ENCODE results near the gene SRGAP2C.
"Not testable (repeated sequence)": the region's sequence is repeated elsewhere in the genome, so short reads cannot be mapped to it uniquely, and the experiment has no call there.

Gene SRGAP2C

DNA sequence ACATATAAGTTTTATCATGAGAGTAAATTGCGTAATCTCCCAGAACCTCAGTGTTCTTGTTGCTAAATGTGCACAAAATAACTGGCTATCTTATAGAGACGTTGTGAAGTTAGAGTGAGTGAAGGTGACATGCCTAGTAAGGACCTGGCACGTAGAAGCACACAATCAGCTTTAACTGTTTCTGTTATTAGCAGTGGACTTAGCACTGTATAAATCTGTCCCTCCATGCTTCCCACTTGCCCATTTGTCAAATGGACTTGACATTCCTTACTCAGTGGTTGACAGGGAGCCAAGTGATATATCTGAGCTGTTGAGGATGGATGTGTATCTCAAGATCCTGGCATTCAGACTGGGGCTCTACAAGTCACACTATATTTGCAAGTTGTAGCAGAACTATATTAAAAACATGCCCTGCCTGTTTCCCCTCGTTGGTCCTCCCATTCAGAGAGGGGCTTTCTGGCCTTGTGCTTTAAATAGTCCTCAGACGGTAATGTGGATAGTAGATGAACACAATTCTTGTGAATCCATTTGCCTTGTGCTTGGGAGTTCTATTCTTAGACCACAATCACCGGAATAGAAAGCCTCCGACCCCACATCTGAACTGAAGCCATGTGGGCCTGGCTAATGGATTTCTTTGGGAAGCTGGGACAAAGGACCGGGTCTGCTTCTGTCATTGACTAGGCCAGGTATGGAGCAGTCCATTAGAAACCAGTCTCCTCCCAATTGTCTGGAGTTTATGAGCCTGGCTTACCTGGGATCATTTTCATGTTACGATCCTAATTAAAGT is 43.0 kb downstream of the SRGAP2C start:
- DNase-seq (ENCODE audit: low read depth): not testable (repeated sequence)

DNA sequence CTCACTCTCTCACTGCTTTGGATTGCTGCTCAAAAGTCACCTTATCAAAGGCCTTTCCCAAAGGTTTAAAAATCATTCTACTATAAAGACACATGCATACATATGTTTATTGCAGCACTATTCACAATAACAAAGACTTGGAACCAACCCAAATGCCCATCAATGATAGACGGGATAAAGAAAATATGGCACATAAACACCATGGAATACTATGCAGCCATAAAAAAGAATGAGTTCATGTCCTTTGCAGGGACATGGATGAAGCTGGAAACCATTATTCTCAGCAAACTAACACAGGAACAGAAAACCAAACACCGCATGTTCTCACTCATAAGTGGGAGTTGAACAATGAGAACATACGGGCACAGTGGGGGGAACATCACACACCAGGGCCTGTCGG is 45.9 kb downstream of the SRGAP2C start:
- DNase-seq (ENCODE audit: low read depth): not testable (repeated sequence)

DNA sequence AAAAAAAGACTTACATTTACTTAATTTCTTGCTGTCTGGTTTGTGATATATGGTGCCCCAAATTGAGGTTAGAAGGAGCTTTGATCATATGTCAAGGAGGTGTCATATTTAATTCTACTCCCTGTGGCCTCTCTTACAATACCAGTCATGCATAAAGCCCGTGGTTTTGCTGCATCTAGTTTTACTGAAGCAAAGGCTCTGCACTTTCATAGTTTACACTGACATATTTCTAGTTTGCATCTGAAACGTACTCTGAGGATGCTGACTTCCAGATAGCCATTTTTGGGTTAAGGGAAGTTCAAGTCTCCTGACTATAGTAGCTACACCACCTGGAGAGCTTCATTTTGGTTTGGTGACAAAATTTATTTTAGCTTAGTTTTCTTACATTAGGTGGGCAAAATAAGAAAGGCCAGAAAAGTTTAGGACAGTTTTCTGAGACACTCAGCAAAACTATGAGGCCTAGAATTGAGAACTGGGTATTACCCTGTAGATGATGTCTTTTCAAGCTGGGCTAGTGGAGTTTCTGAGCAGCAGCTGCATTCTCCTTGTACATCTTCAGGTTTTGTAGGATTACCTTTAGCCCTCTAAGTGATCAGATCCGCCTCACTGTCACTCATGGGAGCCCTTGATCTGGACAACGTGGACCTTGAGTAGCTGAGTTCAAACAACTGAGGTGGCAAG is 47.8 kb downstream of the SRGAP2C start:
- DNase-seq (ENCODE audit: low read depth): not testable (repeated sequence)

DNA sequence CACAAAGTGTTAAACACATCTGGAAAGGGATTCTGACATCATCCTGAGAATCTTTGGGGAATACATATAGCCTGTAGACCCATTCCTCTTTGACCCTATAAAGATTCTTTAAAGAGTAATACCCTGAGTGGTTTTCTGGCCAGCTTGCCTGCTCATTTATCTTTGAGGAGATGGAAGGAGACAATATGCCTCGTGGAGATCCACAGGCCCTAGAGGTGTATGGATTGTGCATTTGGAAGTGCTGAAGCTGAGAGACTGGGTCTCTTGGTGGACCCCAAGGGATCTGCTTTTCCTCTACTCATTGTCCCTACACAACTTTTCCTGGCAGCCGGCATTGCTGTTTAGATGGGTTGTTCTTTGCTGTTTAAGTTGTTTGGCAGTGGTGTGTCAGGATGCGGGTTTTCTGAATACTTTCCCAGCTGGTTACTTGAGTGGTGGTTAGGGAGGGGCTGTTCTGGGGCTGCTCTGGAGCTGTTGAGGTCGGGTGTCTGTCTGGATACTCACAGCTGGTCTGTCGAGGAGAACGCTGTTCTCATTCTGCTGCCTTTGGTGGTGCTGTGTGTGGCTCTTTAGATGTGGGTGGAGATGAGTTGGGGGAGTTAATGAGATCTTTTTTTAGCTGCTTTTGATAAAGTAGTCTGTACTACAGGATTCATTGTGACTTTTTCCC is 49.5 kb downstream of the SRGAP2C start:
- not testable (repeated sequence) for DNase-seq (ENCODE audit: low read depth)

DNA sequence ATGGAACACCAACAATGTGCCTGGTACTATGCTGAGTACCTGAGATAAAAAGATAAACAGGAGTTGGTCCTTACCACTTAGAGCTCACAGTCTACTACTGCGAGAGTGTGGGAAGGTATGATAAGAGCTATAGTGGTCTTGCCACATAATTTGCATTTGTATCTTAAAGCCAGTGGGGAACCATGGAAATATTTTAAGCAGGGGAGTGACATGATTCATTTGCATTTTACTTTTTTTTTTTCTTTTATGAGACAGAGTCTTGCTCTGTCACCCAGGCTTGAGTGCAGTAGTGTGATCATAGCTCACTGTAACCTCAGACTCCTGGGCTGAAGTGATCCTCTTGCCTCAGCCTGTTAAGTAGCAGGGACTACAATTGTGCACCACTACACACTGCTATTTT is 53.6 kb downstream of the SRGAP2C start:
- DNase-seq (ENCODE audit: low read depth): not testable (repeated sequence)

DNA sequence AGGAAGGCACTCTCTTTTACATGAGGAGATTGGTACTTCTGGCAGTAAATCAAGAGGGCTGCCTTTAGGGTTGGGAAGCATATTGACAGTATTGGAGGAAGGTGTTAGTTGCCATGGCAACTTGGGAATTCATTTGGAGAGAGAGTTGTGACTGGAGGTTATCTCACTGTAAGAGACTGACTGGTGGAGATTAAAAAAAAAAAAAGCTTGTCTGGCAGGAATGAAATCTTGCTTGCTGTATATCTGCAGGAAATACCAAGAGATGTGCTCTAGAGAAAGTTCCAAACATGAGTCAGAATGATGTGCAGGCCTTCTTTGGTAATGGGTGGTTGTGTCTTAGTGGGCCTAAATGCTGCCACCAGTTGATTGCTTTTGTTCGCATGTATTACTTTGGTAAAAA is 59.1 kb downstream of the SRGAP2C start:
- DNase-seq (ENCODE audit: low read depth): not testable (repeated sequence)

DNA sequence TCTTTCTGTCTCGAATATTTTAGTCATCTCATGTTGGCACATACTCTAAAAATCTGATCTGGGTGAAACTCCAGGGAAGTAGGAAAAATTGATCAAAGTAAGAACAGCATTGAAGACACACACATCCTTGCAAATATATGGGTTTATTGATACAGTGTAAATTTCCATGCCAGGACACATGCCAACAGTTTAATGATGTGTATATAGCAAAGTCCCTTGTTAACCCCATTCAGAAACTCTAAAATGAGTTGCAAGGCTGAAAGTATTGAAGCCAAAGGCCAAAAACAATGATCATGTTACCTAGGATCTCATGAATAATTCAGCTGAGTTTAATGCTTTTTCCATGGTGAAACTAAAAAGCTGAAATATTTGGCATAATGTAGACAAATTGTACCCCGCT is 61.6 kb downstream of the SRGAP2C start:
- not testable (repeated sequence) for DNase-seq (ENCODE audit: low read depth)

DNA sequence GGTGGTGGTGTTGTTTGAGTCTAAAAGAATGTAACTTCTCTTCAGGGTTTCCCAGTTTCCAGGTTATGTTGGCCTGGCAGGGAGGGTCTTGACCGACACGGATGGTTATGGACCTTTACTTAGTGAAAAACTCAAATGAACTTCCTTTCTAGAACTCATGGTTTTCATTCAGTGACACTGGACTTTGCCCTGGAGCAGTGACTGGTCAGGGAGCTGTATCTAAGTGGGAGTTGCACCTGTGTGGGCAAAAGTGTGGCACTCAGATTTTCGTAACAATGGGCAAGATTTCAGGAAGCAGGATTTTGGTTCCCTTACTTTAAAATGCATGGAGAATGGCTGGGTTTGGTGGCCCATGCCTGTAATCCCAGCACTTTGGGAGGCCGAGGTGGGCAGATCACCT is 67.9 kb downstream of the SRGAP2C start:
- not testable (repeated sequence) for DNase-seq (ENCODE audit: low read depth)

DNA sequence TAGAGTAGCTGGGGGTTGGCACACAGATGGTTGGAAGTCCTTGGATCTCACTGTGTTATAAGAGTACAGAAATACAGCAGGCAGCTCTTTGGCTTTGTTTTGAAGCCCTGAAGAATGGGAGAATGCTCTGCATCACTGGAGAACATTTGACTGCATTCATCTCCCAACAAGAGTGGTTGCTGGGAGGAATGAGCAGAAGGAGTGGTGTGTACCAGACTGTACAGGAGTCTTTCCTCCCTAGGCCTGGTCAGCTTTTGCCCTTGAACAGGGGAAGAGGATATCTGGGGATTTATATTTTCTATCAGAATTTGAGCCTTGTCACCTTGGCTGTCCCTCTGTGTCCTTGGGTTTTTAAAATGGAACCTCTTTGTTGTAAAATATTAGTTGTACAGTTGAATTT is 69.8 kb downstream of the SRGAP2C start:
- not testable (repeated sequence) for DNase-seq (ENCODE audit: low read depth)

DNA sequence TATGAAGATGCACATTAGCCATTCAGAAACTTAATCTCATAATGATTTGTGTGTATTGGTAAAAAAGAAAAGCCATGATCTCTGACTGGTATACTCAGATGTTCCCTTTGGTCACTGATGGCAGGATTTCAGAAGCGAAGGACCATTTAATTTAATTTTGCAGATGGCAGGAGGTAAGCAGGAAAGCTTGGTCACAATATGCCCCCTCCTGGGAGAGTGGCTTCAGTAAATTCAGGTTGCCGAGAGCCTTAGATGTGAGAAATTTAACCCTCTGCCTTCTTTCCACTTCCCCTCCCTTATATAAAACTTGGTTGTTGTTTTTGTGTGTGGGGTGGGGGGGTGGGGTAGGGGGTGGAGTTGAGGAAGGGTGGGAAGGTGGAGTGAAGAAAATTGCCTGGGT is 72.9 kb downstream of the SRGAP2C start:
- not testable (repeated sequence) for DNase-seq (ENCODE audit: low read depth)

DNA sequence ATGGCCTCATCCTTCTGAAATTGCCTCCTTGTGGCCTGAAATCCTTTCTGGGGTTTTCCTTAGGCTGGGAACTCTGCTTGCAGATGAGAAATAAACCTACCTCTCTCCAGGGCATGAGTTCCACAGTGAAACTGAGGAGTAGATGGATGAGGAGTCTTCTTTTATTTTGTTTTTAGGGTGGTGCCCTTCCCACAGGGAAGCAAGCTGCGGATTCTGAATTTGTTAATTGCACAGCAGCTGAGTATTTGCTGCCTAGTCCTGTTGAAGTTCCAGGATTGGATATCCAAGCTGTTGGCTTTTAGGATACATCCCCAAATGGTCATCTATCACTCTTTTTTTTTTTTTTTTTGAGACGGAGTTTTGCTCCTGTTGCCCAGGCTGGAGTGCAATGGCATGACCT is 73.4 kb downstream of the SRGAP2C start:
- not testable (repeated sequence) for DNase-seq (ENCODE audit: low read depth)

DNA sequence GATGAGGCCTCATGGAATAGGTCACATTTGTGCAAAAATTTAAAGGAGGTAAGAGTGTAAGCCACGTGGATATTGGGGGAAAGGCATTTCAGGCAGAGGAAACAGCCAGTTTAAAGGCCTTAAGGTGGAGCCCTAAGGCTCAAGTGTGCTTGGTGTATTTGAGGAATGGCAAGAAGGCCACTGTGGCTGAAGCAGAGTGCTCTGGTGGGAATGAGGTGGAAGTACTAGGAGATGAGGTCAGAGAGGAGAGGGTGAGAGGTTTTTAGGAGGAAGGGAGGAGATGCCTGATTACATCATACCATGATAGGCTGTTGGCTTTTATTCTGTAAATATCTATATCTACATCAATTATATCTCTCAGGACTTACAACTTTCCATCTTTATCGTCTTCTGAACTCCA is 75.4 kb downstream of the SRGAP2C start:
- DNase-seq (ENCODE audit: low read depth): not testable (repeated sequence)

DNA sequence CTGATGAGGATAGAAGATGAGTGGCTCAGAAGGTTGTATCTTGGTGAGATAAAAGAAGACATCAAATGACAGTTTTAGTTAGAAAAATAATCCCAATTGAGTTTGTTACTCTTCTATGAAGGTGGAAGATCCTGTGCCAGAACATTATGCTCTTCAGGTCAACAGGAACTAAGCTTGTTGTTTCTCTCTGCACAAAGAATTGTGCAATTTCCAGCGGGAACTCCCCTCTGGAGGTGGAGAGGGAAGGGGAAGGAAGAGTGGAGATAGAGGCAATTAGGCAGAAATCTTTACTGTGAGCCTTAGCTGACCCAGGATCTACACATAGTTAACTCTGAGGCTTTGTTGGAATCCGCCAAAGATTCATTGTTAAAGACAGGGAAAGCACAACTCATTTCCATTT is 77.4 kb downstream of the SRGAP2C start:
- DNase-seq (ENCODE audit: low read depth): not testable (repeated sequence)

DNA sequence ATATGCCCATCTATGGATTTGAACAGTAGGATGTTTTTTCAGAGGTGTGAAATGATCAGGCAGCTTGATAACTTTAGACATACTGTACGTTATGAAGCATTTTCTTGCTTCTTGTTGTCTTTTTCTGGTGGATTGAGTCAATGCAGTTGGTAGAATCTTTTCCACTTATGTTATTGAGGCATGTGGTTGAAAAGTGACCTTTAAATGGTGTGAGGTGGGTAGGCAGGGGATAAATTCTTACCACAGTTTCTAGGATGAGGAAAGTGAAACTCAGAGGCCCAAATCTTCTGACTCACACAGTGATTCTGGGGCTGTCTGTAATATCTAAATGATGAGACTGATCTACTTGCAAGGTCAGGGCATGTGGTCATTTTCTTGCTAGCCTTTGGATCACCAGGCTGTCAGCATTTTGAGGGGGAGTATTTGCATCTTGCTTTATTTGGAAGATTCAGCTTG is 79.0 kb downstream of the SRGAP2C start:
- DNase-seq (ENCODE audit: low read depth): not testable (repeated sequence)

DNA sequence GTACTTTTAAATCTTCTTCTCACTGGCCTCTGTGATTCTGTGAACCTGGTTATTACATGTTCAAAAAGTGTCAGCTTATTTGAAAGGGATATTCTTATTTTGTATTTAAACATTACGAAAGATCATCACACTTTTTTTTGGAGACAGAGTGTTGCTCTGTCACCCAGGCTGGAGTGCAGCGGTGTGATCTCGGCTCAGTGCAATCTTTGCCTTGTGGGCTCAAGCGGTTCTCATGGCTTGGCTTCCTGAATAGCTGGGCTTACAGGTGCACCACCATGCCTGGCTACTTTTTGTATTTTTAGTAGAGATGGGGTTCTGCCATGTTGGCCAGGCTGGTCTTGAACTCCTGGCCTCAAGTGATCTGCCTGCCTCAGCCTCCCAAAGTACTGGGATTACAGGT is 82.3 kb downstream of the SRGAP2C start:
- not testable (repeated sequence) for DNase-seq (ENCODE audit: low read depth)

DNA sequence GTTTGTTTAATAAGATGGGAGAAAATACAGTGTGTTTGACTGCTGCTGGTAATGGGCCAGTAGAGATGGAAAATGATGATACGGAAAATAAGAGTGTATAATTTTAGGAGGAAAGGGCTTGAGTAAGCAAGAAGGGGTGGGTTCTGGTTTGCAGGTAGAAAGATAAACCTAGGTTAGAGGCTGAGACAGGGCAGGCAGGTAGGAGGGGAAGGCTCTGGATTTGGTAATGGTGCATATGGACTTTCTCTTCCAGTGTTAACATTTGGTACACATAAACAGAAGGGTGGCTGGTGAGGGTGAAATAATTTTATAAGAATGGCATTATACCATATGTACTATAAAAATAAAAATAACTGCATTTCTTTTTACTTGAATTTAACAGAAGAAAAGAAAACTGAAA is 84.5 kb downstream of the SRGAP2C start:
- DNase-seq (ENCODE audit: low read depth): not testable (repeated sequence)

DNA sequence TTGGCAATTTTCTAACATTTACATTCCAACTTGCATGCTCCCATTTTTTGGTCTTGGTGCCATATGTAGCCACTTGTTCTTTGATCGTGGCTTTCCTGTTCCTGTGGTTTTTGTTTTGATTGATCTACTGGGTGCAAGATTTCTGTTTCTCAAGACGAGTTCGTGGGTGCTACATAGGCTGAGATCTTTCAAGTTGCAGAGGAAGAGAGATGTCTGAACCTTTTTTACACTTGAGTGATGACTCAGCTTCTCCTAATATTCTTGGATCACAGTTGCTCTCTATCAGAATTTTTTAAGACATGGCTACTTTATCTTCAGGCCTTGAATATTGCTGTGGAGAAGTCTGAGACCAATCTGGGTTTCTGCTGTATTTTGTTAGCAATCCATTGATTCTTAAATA is 85.2 kb downstream of the SRGAP2C start:
- not testable (repeated sequence) for DNase-seq (ENCODE audit: low read depth)

DNA sequence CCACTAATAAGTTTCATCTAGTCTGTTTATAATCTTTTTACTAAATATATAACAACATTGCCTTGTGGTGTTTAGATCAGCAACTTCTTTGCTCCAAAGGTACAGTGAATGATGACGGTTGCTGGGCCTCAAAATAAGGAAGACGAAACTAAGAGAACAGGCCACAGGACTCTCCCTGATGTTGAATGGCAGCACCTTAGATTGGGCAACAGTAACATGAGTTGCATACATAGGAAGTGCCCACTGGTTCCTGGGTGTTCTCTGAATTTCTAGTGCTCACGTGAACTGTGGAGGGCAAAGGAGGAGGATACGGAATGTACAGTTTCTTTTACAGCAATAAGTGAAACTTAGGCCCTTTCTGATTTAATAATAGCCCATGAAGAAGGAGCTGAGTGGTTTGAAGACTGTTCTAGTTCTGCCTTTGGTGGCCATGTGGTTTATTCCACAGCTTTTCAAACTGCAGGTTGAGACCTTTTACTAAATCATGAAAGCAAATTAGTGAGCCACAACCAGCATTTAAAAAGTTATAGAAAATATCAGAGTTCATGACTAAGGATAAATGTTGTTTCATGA is 86.5 kb downstream of the SRGAP2C start:
- not testable (repeated sequence) for DNase-seq (ENCODE audit: low read depth)

DNA sequence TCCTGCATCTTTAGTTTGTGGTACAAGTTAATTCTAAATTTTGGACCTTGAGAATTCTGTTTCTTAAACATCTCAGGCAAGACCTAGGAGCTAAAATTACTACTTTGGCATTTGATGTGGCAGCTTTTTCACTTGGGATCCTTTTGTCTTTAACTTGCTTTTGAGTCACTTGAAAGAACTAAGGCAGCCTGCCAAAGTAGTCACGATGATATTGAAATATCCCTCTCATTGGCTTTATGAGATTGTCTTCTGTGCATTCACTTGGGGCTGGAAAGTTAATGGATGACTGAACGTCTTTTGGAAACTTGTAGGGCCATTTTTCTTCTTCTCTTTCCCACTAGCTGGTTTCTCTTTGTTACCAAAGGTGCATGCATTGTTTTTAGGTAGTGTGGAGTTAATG is 90.7 kb downstream of the SRGAP2C start:
- not testable (repeated sequence) for DNase-seq (ENCODE audit: low read depth)

DNA sequence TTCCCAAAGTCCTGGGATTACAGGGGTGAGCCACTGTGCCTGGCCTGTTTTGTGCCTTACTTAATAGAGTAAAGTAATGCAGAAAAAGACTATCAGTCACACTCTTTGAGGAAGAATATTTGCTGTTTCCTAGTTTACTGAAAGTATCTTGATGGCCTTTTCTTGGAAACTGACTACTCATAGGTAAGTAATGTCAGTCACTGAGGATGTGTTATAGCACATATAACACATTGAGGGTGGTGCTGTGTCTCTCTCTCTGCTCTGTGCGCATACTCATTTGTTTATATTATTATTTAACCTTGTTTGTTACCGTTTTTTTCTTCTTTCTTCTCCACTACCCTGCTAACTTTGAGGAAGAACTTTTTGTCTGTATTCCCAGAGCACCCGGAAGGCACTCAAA is 93.4 kb downstream of the SRGAP2C start:
- DNase-seq (ENCODE audit: low read depth): not testable (repeated sequence)

DNA sequence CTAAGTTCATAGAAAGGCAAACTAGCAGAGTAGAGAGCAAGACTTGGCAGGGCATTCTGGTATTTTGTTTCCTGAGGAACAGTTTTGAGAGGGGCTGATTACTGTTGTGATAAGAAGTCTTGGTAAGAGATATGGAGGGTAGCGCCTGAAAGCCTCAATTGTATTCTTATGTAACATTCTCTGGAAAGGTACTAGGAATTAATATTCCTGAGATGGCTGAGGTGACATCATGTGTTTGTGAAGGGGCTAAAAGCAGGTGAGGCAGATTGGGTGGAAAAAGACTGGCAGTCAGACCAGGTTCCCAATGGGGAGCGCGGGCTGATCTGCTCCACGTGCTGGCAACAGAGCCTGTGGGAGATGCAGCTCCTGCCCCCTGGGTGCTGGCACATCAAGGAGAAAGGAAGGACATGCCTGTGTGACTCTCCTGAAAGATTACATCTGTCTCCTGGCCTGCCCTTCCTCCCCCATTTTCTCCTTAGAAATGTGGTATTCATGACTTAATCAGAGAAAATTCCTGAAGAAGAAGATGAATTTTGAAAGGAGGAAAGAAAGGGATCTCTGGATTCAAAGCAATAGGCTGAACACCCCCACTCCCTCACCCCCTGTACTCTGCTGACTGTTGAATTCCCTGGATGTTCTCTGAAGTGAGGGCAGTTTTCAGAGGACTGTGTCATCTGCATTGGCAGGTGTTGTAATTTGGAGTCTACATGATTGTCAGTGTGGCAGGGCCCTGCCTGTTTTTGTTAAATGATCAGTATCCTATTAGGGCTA is 94.2 kb downstream of the SRGAP2C start:
- not testable (repeated sequence) for DNase-seq (ENCODE audit: low read depth)

DNA sequence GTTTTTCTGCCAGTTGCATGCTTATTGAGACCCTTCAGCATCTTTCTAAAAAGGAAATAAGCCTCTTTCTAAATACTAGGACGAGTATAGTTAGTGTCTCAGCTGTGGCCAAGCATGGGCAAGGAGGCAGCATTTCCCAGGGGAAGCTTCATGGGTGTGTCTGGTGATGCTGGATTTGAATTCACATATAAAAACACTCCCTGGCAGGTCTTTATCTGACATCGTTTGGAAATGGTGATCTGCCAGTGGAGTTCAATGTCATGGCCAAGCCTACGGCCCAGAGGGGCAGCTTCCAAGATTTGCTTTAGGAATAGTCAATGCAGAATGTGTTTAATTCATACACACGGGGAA is 94.7 kb downstream of the SRGAP2C start:
- not testable (repeated sequence) for DNase-seq (ENCODE audit: low read depth)

Data from stimulated activated CD8-positive, alpha-beta memory T cell treated with anti-CD3 and anti-CD28 coated beads, Interleukin-7, amount 100 ng/mL, for 24 hours (primary cell).